ENCODE measurements around the gene CCDC93.

- TF ChIP-seq POLR2AphosphoS5 (IDR thresholded peaks at IDR 0.05) (no peak), EZH2 (IDR thresholded peaks at IDR 0.05; ENCODE audit: borderline replicate concordance, insufficient read depth, low read length, poor library complexity, severe bottlenecking) (no peak), SMC3 (conservative IDR thresholded peaks at IDR 0.05; ENCODE audit: poor library complexity) (no peak), EP300 (conservative IDR thresholded peaks at IDR 0.05; ENCODE audit: poor library complexity, severe bottlenecking) (no peak)
- TF ChIP-seq, protein P1, sequence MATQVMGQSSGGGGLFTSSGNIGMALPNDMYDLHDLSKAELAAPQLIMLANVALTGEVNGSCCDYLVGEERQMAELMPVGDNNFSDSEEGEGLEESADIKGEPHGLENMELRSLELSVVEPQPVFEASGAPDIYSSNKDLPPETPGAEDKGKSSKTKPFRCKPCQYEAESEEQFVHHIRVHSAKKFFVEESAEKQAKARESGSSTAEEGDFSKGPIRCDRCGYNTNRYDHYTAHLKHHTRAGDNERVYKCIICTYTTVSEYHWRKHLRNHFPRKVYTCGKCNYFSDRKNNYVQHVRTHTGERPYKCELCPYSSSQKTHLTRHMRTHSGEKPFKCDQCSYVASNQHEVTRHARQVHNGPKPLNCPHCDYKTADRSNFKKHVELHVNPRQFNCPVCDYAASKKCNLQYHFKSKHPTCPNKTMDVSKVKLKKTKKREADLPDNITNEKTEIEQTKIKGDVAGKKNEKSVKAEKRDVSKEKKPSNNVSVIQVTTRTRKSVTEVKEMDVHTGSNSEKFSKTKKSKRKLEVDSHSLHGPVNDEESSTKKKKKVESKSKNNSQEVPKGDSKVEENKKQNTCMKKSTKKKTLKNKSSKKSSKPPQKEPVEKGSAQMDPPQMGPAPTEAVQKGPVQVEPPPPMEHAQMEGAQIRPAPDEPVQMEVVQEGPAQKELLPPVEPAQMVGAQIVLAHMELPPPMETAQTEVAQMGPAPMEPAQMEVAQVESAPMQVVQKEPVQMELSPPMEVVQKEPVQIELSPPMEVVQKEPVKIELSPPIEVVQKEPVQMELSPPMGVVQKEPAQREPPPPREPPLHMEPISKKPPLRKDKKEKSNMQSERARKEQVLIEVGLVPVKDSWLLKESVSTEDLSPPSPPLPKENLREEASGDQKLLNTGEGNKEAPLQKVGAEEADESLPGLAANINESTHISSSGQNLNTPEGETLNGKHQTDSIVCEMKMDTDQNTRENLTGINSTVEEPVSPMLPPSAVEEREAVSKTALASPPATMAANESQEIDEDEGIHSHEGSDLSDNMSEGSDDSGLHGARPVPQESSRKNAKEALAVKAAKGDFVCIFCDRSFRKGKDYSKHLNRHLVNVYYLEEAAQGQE (IDR thresholded peaks at IDR 0.05; ENCODE audit: borderline replicate concordance) = no peak
- TF ChIP-seq, protein P2, sequence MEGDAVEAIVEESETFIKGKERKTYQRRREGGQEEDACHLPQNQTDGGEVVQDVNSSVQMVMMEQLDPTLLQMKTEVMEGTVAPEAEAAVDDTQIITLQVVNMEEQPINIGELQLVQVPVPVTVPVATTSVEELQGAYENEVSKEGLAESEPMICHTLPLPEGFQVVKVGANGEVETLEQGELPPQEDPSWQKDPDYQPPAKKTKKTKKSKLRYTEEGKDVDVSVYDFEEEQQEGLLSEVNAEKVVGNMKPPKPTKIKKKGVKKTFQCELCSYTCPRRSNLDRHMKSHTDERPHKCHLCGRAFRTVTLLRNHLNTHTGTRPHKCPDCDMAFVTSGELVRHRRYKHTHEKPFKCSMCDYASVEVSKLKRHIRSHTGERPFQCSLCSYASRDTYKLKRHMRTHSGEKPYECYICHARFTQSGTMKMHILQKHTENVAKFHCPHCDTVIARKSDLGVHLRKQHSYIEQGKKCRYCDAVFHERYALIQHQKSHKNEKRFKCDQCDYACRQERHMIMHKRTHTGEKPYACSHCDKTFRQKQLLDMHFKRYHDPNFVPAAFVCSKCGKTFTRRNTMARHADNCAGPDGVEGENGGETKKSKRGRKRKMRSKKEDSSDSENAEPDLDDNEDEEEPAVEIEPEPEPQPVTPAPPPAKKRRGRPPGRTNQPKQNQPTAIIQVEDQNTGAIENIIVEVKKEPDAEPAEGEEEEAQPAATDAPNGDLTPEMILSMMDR (IDR thresholded peaks at IDR 0.05; ENCODE audit: poor library complexity, severe bottlenecking) = no peak
These were observed 26.7 kb downstream of the CCDC93 start for GRCh38 chr2:117987121-117987520.

All from neural cell (in vitro differentiated cells).